Measurements from ENCODE around the gene PLSCR4.

DNA sequence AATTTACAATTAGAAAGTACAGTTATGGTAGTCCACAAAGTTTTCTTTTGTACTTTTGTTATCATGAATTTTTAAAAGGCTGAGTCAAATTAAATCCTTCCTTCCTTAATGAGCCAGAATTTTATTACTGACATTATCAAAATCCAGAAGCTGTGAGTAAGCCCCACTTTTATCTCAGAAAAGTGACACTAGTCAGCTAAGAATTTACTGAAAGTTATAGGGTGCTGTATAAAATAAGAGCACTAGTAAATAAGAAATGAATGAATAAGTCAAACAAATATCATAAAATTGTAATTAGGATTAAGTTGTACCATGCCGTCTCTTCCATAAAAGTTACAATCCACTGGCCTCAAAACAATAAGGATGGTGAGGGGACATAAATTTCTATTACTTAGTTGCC is 105.3 kb downstream of the PLSCR4 start:
- TF ChIP-seq, protein P1, sequence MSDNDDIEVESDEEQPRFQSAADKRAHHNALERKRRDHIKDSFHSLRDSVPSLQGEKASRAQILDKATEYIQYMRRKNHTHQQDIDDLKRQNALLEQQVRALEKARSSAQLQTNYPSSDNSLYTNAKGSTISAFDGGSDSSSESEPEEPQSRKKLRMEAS (IDR thresholded peaks at IDR 0.05; ENCODE audit: low read depth, low read length) = no peak
- TF ChIP-seq, protein P2, sequence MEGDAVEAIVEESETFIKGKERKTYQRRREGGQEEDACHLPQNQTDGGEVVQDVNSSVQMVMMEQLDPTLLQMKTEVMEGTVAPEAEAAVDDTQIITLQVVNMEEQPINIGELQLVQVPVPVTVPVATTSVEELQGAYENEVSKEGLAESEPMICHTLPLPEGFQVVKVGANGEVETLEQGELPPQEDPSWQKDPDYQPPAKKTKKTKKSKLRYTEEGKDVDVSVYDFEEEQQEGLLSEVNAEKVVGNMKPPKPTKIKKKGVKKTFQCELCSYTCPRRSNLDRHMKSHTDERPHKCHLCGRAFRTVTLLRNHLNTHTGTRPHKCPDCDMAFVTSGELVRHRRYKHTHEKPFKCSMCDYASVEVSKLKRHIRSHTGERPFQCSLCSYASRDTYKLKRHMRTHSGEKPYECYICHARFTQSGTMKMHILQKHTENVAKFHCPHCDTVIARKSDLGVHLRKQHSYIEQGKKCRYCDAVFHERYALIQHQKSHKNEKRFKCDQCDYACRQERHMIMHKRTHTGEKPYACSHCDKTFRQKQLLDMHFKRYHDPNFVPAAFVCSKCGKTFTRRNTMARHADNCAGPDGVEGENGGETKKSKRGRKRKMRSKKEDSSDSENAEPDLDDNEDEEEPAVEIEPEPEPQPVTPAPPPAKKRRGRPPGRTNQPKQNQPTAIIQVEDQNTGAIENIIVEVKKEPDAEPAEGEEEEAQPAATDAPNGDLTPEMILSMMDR (IDR thresholded peaks at IDR 0.05; ENCODE audit: low read depth, low read length) = no peak
- TF ChIP-seq POLR2A (IDR thresholded peaks at IDR 0.05; ENCODE audit: extremely low read depth, insufficient read length) = no peak

Data from NB4 (cell line).